Activated CD4-positive, alpha-beta T cell treated with anti-CD3 and anti-CD28 coated beads, Interleukin-2, amount 50 U/mL, for 48 hours (primary cell): ENCODE measurements around the gene INTS3.
A peak's percentile ranks its signal among the peaks of the same experiment; 100 is the strongest.
"Not testable (repeated sequence)": the region's sequence is repeated elsewhere in the genome, so short reads cannot be mapped to it uniquely, and the experiment has no call there.

ENCODE experiments used
- DNase-seq, 2 experiments: peaks; one replicate each; pipeline ENCODE4 v3.0.0-alpha.2; 2020

Gene INTS3

GRCh38 chr1:153778824-153779519, 51.1 kb downstream of the INTS3 start:
- no peak for DNase-seq

- DNase-seq = no peak
Observed at GRCh38 chr1:153779781-153780541, 52.1 kb downstream of the INTS3 start.

- DNase-seq = no peak
Observed at GRCh38 chr1:153780551-153780950, 52.7 kb downstream of the INTS3 start.

GRCh38 chr1:153782648-153783047, 54.8 kb downstream of the INTS3 start:
- not testable (repeated sequence) for DNase-seq

GRCh38 chr1:153783233-153784190, 55.7 kb downstream of the INTS3 start:
- DNase-seq = peak; percentile 90 to 93

GRCh38 chr1:153786038-153786790, 58.4 kb downstream of the INTS3 start:
- DNase-seq = no peak

- no peak for DNase-seq
Observed at GRCh38 chr1:153789478-153790034, 61.7 kb downstream of the INTS3 start.

GRCh38 chr1:153790313-153790965, 62.6 kb downstream of the INTS3 start:
- no peak for DNase-seq

GRCh38 chr1:153790966-153791647, 63.3 kb downstream of the INTS3 start:
- peak in 1 of 2 experiments; percentile 35 for DNase-seq

- DNase-seq = peak; percentile 25 to 32
Observed at GRCh38 chr1:153791648-153792253, 63.9 kb downstream of the INTS3 start.

- no peak for DNase-seq
Observed at GRCh38 chr1:153792631-153793041, 64.8 kb downstream of the INTS3 start.

GRCh38 chr1:153793261-153793972, 65.6 kb downstream of the INTS3 start:
- no peak for DNase-seq

GRCh38 chr1:153793973-153794615, 66.2 kb downstream of the INTS3 start:
- no peak for DNase-seq

- no peak for DNase-seq
Observed at GRCh38 chr1:153794624-153795329, 66.9 kb downstream of the INTS3 start.

- DNase-seq = no peak
Observed at GRCh38 chr1:153795330-153795837, 67.5 kb downstream of the INTS3 start.

GRCh38 chr1:153795934-153796785, 68.3 kb downstream of the INTS3 start:
- DNase-seq = no peak
